NCI-H2196 treated with DMSO at 0.1 percent for 48 hours (cell line): ENCODE measurements around the gene SPTLC1.
"Not testable (repeated sequence)": the region's sequence is repeated elsewhere in the genome, so short reads cannot be mapped to it uniquely, and the experiment has no call there.

Experiments used
- DNase-seq: peaks from one replicate; lab custom pipeline; 2025; ENCODE audit not compliant: unreplicated experiment; lab: John Stamatoyannopoulos, UW

Gene SPTLC1

GRCh38 chr9:92035687-92036410, 79.4 kb downstream of the SPTLC1 start:
- DNase-seq, result no peak

- no peak for DNase-seq
Measured at GRCh38 chr9:92035146-92035545, 80.1 kb downstream of the SPTLC1 start.

GRCh38 chr9:92033991-92034390, 81.2 kb downstream of the SPTLC1 start:
- DNase-seq, result no peak

- no peak for DNase-seq
Measured at GRCh38 chr9:92033307-92033706, 81.9 kb downstream of the SPTLC1 start.

- DNase-seq, result no peak
Measured at GRCh38 chr9:92032891-92033290, 82.3 kb downstream of the SPTLC1 start.

- DNase-seq, result no peak
Measured at GRCh38 chr9:92030367-92030766, 84.8 kb downstream of the SPTLC1 start.

GRCh38 chr9:92029553-92029952, 85.7 kb downstream of the SPTLC1 start:
- DNase-seq, result no peak

- DNase-seq, result no peak
Measured at GRCh38 chr9:92026206-92027002, 88.8 kb downstream of the SPTLC1 start.

GRCh38 chr9:92021785-92022541, 93.2 kb downstream of the SPTLC1 start:
- DNase-seq, result not testable (repeated sequence)

GRCh38 chr9:92019658-92020057, 95.6 kb downstream of the SPTLC1 start:
- no peak for DNase-seq

GRCh38 chr9:92010705-92011536, 104.3 kb downstream of the SPTLC1 start:
- no peak for DNase-seq

GRCh38 chr9:92010253-92010652, 105.0 kb downstream of the SPTLC1 start:
- DNase-seq, result not testable (repeated sequence)

GRCh38 chr9:92008041-92008440, 107.2 kb downstream of the SPTLC1 start:
- no peak for DNase-seq

GRCh38 chr9:92004045-92004392, 111.2 kb downstream of the SPTLC1 start:
- no peak for DNase-seq

GRCh38 chr9:92003308-92004044, 111.7 kb downstream of the SPTLC1 start:
- no peak for DNase-seq

- DNase-seq, result not testable (repeated sequence)
Measured at GRCh38 chr9:92001948-92002347, 113.3 kb downstream of the SPTLC1 start.

- no peak for DNase-seq
Measured at GRCh38 chr9:92001244-92001643, 114.0 kb downstream of the SPTLC1 start.

GRCh38 chr9:91995000-91995655, 120.1 kb downstream of the SPTLC1 start:
- no peak for DNase-seq

GRCh38 chr9:91994422-91994821, 120.8 kb downstream of the SPTLC1 start:
- DNase-seq, result no peak
